KG1 (cell line): ENCODE results near the gene CC2D1A.
"Not testable (repeated sequence)": the region's sequence is repeated elsewhere in the genome, so short reads cannot be mapped to it uniquely, and the experiment has no call there.

Experiments
- DNase-seq: peaks from one replicate; lab custom pipeline; 2025; lab: John Stamatoyannopoulos, UW

Gene CC2D1A

DNA sequence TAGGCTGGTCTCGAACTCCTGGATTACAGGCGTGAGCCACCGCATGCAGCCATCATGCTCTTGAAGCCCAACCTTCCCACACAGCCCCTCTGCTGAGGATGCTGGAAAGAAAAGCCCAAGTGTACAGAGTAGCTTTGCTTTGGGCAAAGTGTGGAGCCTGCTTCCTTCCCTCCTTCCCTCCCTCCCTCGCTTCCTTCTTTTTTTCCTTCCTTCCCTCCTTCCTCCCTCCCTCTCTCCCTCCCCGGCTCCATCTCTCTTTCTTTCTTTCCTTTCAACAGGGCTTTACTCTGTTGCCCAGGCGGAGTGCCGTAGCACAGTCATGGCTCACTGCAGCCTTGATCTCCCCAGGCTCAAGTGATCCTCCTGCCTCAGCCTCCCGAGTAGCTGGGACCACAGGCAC lies 2.7 kb downstream of the CC2D1A start:
- DNase-seq: no peak

DNA sequence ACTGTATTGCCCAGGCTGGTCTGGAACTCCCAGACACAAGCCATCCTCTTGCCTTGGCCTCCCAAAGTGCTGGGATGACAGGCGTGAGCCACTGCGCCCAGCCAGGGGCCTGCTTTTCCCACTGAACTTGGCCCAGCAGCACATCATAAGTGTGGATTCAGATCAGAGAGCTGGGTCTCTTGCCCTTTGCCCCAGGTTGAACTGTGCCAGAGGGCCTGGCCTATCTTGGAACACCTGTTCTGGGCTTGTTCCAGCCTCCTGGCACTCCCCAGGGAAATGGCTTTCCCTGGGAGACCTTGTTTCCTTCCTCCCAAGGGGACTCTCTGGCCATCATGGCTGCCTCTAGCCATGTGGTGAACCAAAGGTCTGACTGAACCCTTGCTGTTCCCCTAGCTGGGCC lies 3.4 kb downstream of the CC2D1A start:
- DNase-seq: no peak

DNA sequence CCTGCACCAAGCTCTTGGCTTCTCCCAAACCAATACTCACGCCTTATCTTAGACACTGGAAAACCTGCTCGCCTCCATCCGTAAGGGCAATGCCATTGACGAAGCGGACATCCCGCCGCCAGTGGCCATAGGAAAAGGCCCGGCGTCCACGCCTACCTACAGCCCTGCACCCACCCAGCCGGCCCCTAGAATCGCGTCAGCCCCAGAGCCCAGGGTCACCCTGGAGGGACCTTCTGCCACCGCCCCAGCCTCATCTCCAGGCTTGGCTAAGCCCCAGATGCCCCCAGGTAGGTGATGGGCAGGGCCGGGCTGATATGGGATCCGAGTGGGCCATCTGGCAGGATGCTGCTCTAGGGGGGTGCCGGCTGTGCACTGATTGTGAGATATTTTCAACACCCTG lies 7.4 kb downstream of the CC2D1A start:
- DNase-seq: no peak

DNA sequence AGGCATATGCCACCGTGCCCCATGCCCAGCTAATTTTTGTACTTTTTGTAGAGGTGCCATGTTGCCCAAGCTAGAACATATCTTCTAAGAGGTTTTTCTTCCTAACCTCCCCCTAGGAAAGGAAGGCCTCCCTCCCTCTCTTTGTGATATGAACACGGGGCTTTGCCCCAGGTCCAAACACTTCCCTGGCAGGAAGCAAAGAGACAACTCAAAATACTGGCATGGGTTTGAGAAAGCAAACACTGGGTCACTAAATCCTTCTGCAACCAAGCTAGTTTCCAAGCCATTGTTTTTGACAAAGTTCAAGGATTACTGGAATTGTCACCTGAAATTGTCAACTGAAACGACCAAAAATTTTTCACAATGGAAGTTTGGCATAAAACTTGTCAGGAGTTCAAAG lies 8.8 kb downstream of the CC2D1A start:
- DNase-seq: no peak

DNA sequence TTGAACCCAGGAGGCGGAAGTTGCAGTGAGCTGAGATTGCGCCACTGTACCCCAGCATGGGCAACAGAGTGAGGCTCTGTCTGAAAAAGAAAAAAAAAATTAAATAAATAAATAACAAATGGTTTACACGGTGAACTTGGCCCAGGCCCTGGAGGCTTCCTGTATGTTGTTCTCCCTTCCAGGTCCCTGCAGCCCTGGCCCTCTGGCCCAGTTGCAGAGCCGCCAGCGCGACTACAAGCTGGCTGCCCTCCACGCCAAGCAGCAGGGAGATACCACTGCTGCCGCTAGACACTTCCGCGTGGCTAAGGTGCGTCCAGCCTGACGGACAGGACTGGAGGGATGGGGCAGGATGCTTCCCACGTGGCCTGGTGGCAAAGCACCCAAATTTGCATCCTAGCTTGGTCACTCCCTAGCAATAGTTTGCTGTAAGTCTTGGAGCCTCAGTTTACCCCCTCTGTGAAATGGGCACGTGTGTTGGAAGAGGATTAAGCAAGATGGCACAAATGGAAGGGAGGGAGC lies 11.9 kb downstream of the CC2D1A start:
- DNase-seq: no peak

DNA sequence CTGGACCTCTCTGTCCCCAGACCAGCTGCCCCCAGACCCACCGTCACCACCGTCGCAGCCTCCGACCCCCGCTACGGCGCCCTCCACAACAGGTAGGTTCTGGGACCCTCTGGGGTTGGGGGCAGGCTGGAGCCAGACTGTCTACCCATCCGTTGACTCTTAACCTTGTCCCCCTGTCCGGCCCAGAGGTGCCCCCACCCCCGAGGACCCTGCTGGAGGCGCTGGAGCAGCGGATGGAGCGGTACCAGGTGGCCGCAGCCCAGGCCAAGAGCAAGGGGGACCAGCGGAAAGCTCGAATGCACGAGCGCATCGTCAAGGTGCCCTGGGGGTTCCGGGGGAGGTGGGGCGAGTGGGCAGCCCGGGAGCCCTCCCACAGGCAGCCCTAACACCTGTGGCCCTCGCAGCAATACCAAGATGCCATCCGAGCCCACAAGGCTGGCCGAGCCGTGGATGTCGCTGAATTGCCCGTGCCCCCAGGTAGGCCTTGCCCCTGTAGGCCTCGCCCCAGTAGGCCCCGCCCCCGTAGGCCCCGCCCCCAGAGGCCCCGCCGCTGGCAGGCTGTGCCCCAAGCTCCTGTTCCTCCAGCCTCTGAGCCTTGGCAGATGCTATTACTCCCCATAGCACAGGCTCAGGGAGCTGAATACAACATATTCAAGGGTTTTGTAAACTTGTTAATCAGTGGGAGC lies 12.9 kb downstream of the CC2D1A start:
- no peak for DNase-seq

DNA sequence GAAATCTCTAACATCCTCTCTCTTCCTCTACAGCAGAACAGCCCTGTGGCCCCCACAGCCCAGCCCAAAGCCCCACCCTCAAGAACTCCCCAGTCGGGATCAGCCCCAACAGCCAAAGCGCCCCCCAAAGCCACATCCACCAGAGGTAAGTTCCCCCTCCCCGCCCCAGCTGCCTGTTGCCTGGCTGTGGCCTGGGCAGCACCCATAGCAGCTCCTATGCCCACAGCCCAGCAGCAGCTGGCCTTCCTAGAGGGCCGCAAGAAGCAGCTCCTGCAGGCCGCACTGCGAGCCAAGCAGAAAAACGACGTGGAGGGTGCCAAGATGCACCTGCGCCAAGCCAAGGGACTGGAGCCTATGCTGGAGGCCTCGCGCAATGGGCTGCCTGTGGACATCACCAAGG lies 14.5 kb downstream of the CC2D1A start:
- no peak for DNase-seq

DNA sequence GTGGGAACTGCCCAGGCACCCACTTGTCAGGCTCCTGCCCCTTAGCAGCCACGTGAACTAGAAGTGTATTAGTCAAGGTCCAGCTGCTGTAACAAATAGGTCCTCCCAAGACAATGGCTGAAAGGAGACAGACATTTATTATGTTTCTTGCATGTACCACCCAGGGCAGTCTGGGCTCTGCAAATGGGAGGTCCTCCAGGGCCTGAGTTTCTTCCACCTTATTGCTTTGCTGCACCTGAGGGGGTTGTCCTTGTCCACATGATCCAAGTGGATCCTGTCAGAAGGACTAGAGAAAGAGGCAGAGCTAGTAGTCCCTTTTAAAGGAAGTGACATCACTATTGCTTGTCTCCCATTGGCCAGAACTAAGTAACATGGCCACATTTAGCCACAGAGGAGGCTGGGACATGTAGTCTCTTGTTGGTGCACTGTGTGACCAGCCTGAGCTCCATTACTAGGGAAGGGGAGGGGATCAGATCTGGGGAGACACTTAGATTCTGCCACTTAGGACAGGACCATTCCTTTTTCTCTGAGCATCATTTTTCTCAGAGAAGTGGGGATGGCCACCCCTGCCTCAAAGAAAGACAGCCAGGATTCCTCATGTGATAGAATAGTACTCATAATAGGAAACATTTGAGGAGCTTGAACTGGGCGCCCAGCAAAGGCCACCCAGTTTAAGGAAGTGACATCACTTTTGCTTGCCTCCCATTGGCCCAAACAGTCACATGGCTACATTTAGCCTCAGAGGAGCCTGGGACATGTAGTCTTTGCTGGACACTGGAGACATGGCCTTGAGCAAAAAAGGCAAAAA lies 15.1 kb downstream of the CC2D1A start:
- peak; percentile 16 for DNase-seq

DNA sequence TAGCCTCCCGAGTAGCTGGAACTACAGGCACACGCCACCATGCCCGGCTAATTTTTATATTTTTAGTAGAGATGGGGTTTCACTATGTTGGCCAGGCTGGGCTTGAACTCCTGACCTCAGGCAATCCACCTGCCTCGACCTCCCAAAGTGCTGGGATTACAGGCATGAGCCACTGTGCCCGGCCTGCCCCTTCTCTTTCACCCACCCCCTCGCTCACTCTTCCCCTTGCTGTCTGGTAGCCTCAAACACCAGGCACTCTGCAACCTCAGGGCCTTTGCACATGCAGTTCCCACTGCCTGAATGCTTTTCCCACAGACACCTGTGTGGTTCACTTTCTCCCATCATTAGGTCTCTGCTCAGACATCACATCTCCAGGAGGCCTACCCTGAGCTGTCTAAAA lies 16.1 kb downstream of the CC2D1A start:
- not testable (repeated sequence) for DNase-seq

DNA sequence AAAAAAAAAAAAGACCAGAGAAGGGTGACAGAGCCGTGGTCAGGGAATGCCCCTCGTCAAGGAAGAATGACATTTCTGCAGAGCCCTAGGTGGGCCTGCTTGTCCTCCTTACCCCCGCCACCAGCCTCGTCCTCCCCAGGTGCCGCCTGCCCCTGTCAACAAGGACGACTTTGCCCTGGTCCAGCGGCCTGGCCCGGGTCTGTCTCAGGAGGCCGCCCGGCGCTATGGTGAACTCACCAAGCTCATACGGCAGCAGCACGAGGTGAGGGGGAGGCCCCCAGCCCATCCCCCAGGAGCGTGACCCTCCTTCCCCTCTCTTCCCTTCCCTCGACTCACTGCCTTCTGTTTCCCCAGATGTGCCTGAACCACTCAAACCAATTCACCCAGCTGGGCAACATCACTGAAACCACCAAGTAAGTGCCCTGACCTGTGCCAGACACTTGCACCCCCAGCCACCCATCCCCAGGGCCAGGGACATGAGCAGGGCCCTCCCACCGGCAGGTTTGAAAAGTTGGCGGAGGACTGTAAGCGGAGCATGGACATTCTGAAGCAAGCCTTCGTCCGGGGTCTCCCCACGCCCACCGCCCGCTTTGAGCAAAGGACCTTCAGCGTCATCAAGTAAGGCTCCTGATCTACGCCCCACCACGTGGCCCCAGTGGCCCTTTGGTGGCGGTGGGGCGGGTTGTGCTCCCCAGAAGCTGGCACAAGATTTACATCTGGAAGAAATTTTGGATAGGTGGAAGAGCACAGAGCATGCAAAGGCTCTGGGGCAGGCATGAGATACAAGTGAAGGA lies 17.4 kb downstream of the CC2D1A start:
- no peak for DNase-seq

DNA sequence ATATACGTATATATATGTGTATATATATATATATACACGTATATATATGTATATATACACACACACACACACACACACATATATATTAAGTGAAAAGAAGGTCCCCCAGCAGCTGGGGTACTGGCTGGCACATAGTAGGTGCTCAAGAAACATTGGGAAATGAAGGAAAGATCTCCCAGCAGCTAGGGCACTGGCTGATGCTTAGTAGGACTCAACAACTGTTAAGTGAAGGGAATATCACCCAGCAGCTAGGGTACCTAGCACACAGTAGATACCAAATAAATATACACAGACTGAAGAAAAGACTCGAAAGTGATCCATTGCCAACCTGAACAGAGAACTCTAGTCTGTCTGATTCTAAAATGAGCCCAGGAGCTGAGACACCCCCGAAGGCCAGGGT lies 20.0 kb downstream of the CC2D1A start:
- DNase-seq: no peak

DNA sequence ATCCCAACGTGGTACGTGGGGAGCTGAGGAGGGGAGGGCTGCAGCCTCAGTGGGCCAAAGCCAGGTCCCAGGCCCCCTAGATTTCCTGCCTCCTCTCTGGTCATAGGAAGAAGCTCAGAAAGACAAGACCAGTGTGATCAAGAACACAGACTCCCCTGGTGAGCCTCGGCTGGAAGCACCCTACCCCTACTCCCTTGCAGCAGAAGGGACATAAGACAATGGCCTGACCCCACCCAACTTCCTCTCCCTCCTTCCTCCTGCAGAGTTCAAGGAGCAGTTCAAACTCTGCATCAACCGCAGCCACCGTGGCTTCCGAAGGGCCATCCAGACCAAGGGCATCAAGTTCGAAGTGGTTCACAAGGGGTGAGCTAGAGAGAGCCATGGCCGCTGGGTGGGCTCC lies 20.7 kb downstream of the CC2D1A start:
- no peak for DNase-seq

DNA sequence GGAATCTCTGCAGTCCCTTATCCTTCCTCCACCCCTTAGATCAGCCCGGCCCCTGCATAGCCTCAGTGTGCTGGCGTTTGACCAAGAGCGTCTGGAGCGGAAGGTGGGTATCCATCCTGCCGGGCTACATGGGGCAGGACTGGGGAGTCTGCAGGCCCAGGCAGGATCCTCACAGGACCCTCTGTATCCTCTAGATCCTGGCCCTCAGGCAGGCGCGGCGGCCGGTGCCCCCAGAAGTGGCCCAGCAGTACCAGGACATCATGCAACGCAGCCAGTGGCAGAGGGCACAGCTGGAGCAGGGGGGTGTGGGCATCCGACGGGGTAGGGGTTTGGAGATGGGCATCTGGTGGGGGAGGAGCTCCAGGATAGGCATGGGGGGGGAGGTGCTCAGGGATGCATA lies 23.3 kb downstream of the CC2D1A start:
- DNase-seq: no peak

DNA sequence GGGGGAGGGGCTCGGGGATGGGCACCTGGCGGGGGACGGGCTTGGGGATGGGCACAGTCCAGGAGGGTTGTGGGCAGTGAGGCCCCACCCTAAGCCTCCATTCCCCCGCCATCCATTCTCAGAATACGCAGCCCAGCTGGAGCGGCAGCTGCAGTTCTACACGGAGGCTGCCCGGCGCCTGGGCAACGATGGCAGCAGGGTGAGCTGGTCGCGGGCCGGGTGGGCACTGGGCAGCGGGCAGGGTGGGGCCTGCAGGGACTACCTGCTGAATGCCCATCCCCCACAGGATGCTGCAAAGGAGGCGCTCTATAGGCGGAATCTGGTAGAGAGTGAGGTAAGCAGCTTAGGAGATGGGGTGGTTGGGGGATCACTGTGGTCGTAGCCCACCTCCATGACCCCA lies 24.0 kb downstream of the CC2D1A start:
- DNase-seq: no peak

DNA sequence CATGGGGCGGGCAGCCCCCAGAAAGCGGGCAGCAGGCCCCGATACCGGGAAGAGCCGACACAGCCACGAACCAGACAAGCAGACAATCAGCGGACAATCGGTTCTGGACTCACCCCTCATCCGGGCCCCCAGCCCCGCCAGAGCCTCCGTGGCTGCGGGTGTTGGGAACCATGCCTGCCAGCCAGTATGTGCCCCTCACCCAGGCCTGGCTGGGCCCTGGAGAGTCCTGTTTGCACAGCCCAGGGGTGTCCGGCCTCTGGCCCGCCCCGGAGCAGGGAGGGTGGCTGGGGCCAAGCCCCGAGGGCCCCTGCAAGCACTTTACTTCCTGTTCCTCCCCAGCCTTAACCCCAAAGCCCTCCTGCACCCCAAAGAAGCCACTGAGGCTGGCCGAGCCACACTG lies 24.4 kb downstream of the CC2D1A start:
- no peak for DNase-seq

DNA sequence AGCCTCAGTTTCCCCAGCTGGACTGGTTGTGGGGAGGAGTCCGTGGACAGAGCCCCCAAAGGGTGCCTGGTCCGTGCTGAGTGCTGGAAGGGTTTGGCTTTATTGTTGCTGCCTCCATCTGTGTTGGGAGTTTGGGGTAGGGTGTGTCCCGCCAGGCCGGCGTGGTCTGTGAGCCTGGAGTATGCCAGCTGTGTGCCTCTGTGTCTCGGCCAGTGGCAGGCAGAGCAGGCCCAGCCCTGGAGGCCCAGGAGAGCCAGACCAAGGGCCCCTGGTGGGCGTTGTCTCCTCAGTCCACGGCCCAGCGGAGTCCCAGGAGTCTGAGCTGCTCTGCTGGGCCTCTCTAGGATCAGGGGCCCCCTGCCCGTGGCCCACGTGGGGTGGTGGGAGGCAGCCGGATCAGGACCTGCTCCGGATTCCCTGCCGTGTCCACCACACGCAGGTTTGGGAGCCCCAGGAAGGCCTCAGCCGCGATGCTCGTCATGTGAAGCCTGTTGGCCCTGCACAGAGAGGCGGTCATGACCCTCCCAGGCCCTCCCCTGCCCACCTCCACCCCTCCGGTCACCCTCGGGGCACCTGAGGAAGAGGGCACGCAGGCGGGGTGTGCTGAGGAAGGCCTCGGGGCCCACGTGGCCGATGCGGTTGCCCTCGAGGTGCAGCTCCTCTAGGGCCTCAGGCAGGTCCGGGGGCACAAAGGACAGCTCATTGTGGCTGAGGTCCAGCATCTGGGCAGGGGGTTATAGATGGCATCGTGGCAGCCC lies 25.6 kb downstream of the CC2D1A start:
- DNase-seq: no peak

DNA sequence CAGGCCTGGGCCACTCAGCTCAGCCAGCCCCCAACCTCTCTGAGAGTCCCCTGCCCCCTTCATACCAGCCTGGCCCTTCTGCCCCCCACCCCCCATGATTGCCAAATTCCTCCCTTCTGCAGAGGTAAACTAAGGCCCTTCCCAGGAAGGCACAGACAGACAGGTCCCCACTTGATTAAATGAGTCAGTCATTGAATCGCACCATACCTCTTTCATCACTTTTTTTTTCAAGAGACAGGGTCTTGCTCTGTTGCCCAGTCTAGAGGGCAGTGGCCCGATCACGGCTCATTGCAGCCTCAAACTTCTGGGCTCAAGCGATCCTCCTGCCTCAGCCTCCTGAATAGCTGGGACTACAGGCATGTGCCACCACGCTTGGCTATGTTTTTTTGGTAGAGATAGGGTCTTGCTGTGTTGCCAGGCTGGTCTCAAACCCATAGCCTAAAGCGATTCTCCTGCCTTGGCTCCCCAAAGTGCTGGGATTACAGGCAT lies 26.2 kb downstream of the CC2D1A start:
- DNase-seq: no peak

DNA sequence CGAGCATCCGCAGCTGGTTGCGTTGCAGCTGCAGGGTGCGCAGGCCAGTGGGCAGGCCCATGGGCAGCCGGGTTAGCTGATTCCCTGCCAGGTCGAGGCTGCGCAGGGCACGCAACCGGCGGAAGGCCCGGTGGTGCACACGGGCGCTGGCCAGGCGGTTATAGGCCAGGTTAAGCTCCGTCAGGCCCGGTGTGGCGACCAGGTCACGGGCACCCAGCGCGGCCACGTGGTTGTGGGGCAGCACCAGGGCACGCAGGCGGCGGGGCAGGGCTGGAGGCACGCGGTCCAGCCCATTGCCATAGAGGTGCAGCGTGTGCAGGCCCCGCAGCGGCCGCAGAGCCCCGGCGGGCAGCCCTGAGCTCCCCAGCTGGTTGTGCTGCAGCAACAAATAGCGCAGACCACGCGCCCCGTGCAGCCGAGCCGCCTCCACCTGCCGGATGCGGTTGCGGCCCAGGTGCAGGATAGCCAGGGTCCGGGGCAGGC lies 27.0 kb downstream of the CC2D1A start:
- no peak for DNase-seq

DNA sequence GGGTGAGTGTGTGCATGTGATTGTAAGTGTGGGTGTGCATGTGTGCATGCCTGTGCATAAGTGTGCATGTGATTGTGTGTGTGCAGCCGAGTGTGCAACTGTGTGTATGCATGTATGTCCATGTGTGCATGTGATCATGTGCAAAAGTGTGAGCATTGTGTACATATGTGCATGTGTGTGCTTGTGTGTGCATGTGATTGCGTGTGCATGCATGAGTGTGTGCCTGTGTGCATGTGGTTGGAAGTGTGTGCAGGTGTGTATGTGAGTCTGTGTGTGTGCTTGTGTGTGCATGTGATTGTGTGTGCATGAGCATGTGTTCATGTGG lies 28.7 kb downstream of the CC2D1A start:
- no peak for DNase-seq

DNA sequence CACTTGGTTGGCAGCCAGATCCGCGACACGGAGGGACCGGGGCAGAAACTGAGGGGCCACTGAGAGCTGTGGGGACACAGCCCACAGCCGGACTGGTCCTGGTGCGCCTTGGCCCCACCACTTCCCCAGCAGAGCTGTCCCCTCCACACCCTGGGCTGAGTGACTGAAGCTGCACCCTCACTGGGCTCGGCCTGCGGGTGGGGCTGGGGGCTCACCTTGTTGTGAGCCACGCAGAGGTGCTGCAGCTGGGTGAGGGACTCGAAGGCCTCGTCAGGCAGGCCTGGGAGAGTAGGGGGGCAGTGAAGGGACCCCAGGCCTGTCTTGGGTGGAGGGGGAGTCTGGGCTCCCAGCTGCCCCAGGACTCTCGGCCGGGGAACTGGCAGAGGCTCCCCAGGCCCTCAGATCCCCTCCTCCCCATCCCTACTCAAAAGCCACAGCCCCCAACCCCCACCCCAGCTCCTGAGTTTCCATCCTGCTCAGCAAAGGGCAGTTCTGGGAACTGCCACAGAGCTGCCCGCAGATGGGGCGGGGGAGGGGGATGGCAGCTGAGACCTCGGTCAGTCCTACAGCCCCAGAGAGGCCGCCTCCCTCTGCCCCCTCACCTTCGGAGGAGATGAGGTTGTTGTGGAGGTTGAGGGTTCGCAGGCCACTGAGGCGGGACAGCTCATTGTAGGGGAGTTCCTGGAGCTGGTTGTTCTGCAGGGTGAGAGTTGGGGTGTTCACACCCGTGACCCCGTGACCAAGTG lies 29.9 kb downstream of the CC2D1A start:
- no peak for DNase-seq
